Immature natural killer cell (primary cell): ENCODE results near the gene TRIM46. TPM values are rescaled to one million over a fixed set of nuclear protein-coding genes. Genes with fewer than 3 reads are reported as not detected.
"Not testable (repeated sequence)": the region's sequence is repeated elsewhere in the genome, so short reads cannot be mapped to it uniquely, and the experiment has no call there.

Experiments
- DNase-seq, 3 donors: peaks; one replicate each; pipeline ENCODE4 v3.0.0; 2022; ENCODE audit warnings: mixed read lengths in 1 of 3
- H3K27ac Mint-ChIP-seq, 6 donors: one replicate each; pipeline ENCODE4 v1.8.0; 2020; ENCODE audit warnings: mixed read lengths in 6 of 6, mild to moderate bottlenecking in 5 of 6, inconsistent platforms in 4 of 6, moderate library complexity in 3 of 6
- H3K27me3 Mint-ChIP-seq, 3 donors: one replicate each; pipeline ENCODE4 v1.8.0; 2020 to 2021; ENCODE audit warnings: low read depth in 3 of 3, mild to moderate bottlenecking in 3 of 3, mixed read lengths in 3 of 3, moderate library complexity in 3 of 3, inconsistent platforms in 1 of 3
- H3K36me3 Mint-ChIP-seq, 3 donors: one replicate each; pipeline ENCODE4 v1.8.0; 2020; ENCODE audit warnings: mixed read lengths in 3 of 3, inconsistent platforms in 2 of 3, mild to moderate bottlenecking in 2 of 3
- H3K4me1 Mint-ChIP-seq, 2 donors: one replicate each; pipeline ENCODE4 v1.8.0; 2020; ENCODE audit warnings: inconsistent platforms in 2 of 2, mild to moderate bottlenecking in 2 of 2, mixed read lengths in 2 of 2, moderate library complexity in 1 of 2
- H3K4me3 Mint-ChIP-seq, 5 donors: one replicate each; pipeline ENCODE4 v1.8.0; 2020; ENCODE audit warnings: mild to moderate bottlenecking in 5 of 5, mixed read lengths in 5 of 5, inconsistent platforms in 3 of 5, moderate library complexity in 3 of 5
- H3K9me3 Mint-ChIP-seq, 6 donors: one replicate each; pipeline ENCODE4 v1.8.0; 2020; ENCODE audit warnings: mild to moderate bottlenecking in 6 of 6, mixed read lengths in 6 of 6, inconsistent platforms in 4 of 6, moderate library complexity in 3 of 6
- polyA plus RNA-seq, 3 donors: library from polyadenylated mRNA; unstranded; fragments of 300-500 nt; fragmentation: Illumina TruSeq; gene quantifications; one replicate each; pipeline ENCODE4 v1.2.3, GENCODE V29; 2021

Gene TRIM46
- polyA plus RNA-seq, 3 donors from 2014 or later, result 0.43 TPM; not detected in 2

GRCh38 chr1:155131856-155132255 is 41.8 kb upstream of the TRIM46 start:
- DNase-seq, result no peak
- H3K4me3 Mint-ChIP-seq, result peak overlapping the region in 1 of 5 donors; percentile 12
- no peaks in the 10 kb centered on the region for H3K9me3 Mint-ChIP-seq
- H3K27me3 Mint-ChIP-seq, result peaks cover 6 to 22% (median 21%) of the 10 kb centered on the region in 3 donors
- peaks cover 0 to 3% (median 0%) of the 10 kb centered on the region in 3 donors for H3K36me3 Mint-ChIP-seq
- no peak overlapping the region for H3K27ac Mint-ChIP-seq
- peaks cover 45 to 47% of the 10 kb centered on the region in 2 donors for H3K4me1 Mint-ChIP-seq

GRCh38 chr1:155133799-155134281 is 39.8 kb upstream of the TRIM46 start:
- no peaks in the 10 kb centered on the region for H3K9me3 Mint-ChIP-seq
- no peak for DNase-seq
- H3K27ac Mint-ChIP-seq, result peak overlapping the region in 2 of 6 donors; percentile 57 to 63
- H3K4me1 Mint-ChIP-seq, result peaks cover 45 to 47% of the 10 kb centered on the region in 2 donors
- H3K36me3 Mint-ChIP-seq, result peaks cover 0 to 3% (median 3%) of the 10 kb centered on the region in 3 donors
- H3K27me3 Mint-ChIP-seq, result peaks cover 6 to 19% (median 12%) of the 10 kb centered on the region in 3 donors
- H3K4me3 Mint-ChIP-seq, result peak overlapping the region in 4 of 5 donors; percentile 10 to 99 (median 45)

- Mint-ChIP-seq H3K27ac (peak overlapping the region; percentile 96 to 99 (median 99)), H3K27me3 (peaks cover 6 to 18% (median 9%) of the 10 kb centered on the region in 3 donors), H3K36me3 (peaks cover 0 to 3% (median 3%) of the 10 kb centered on the region in 3 donors), H3K4me1 (peaks cover 43 to 45% of the 10 kb centered on the region in 2 donors), H3K4me3 (peak overlapping the region; percentile 95 to 99 (median 98)), H3K9me3 (no peaks in the 10 kb centered on the region)
- DNase-seq, result no peak
These were observed 39.3 kb upstream of the TRIM46 start for GRCh38 chr1:155134322-155134721.

- H3K9me3 Mint-ChIP-seq, result no peaks in the 10 kb centered on the region
- H3K36me3 Mint-ChIP-seq, result peaks cover 0 to 3% (median 3%) of the 10 kb centered on the region in 3 donors
- H3K4me1 Mint-ChIP-seq, result peaks cover 45 to 50% of the 10 kb centered on the region in 2 donors
- H3K27ac Mint-ChIP-seq, result peak overlapping the region; percentile 96 to 99 (median 99)
- DNase-seq, result no peak
- H3K27me3 Mint-ChIP-seq, result peaks cover 6 to 18% (median 9%) of the 10 kb centered on the region in 3 donors
- H3K4me3 Mint-ChIP-seq, result peak overlapping the region; percentile 95 to 99 (median 98)
These were observed 38.7 kb upstream of the TRIM46 start for GRCh38 chr1:155134880-155135414.

GRCh38 chr1:155135415-155136028 is 38.1 kb upstream of the TRIM46 start, which contains the start of gene SLC50A1:
Gene SLC50A1, plus strand, starts transcription at chr1:155135852. Its CDS starts 60 bp downstream, at chr1:155135912.
- Mint-ChIP-seq H3K27me3 (peaks cover 8 to 21% (median 10%) of the 10 kb centered on the region in 3 donors), H3K36me3 (peaks cover 0 to 3% (median 3%) of the 10 kb centered on the region in 3 donors), H3K9me3 (no peaks in the 10 kb centered on the region), H3K27ac (peak within 1 kb of the TSS; percentile 96 to 99 (median 99)), H3K4me3 (peak within 1 kb of the TSS; percentile 95 to 99 (median 98)), H3K4me1 (peaks cover 51 to 56% of the 10 kb centered on the region in 2 donors)
- DNase-seq, result peak; percentile 93 to 94 (median 94)

- no peak for DNase-seq
- Mint-ChIP-seq H3K36me3 (peaks cover 0 to 3% (median 0%) of the 10 kb centered on the region in 3 donors), H3K27me3 (peaks cover 8 to 23% (median 9%) of the 10 kb centered on the region in 3 donors), H3K4me3 (peak overlapping the region; percentile 95 to 99 (median 98)), H3K4me1 (peaks cover 52 to 59% of the 10 kb centered on the region in 2 donors), H3K27ac (peak overlapping the region; percentile 96 to 99 (median 99)), H3K9me3 (no peaks in the 10 kb centered on the region)
These were observed 36.9 kb upstream of the TRIM46 start for GRCh38 chr1:155136748-155137147.

- peak overlapping the region; percentile 96 to 99 (median 99) for H3K27ac Mint-ChIP-seq
These were observed 36.3 kb upstream of the TRIM46 start for GRCh38 chr1:155137154-155137949.

GRCh38 chr1:155139895-155140629 is 33.6 kb upstream of the TRIM46 start, which contains the start of gene DPM3:
Gene DPM3, minus strand, starts transcription at chr1:155140531. Its CDS starts 291 bp downstream, at chr1:155140240.
- peak within 1 kb of the TSS; percentile 95 to 100 (median 99) for H3K4me3 Mint-ChIP-seq
- H3K9me3 Mint-ChIP-seq, result no peaks in the 10 kb centered on the region
- peak within 1 kb of the TSS; percentile 92 to 99 (median 98) for H3K27ac Mint-ChIP-seq
- H3K4me1 Mint-ChIP-seq, result peaks cover 47 to 54% of the 10 kb centered on the region in 2 donors
- H3K27me3 Mint-ChIP-seq, result peaks cover 11 to 19% (median 18%) of the 10 kb centered on the region in 3 donors
- H3K36me3 Mint-ChIP-seq, result peaks cover 0 to 3% (median 0%) of the 10 kb centered on the region in 3 donors
- peak; percentile 77 to 79 (median 78) for DNase-seq

More at GRCh38 chr1:155137154-155137949, 36.3 kb upstream of the TRIM46 start:
- H3K9me3 Mint-ChIP-seq, result no peaks in the 10 kb centered on the region
- peak overlapping the region; percentile 95 to 99 (median 98) for H3K4me3 Mint-ChIP-seq
- peaks cover 52 to 59% of the 10 kb centered on the region in 2 donors for H3K4me1 Mint-ChIP-seq
- H3K27me3 Mint-ChIP-seq, result peaks cover 8 to 23% (median 11%) of the 10 kb centered on the region in 3 donors
- peaks cover 0 to 3% (median 0%) of the 10 kb centered on the region in 3 donors for H3K36me3 Mint-ChIP-seq
- DNase-seq, result no peak

GRCh38 chr1:155140630-155140953 is 33.1 kb upstream of the TRIM46 start:
- Mint-ChIP-seq H3K4me3 (peak overlapping the region; percentile 95 to 100 (median 99)), H3K36me3 (peaks cover 0 to 3% (median 0%) of the 10 kb centered on the region in 3 donors), H3K27ac (peak overlapping the region; percentile 92 to 99 (median 98))

GRCh38 chr1:155141749-155142148 is 31.9 kb upstream of the TRIM46 start:
- Mint-ChIP-seq H3K27ac (no peak overlapping the region), H3K4me3 (peak overlapping the region in 2 of 5 donors; percentile 15 to 31), H3K36me3 (peaks cover 0 to 3% (median 0%) of the 10 kb centered on the region in 3 donors), H3K27me3 (peaks cover 6 to 12% (median 8%) of the 10 kb centered on the region in 3 donors), H3K9me3 (no peaks in the 10 kb centered on the region), H3K4me1 (peaks cover 33 to 37% of the 10 kb centered on the region in 2 donors)
- DNase-seq, result no peak

More at GRCh38 chr1:155140630-155140953, 33.1 kb upstream of the TRIM46 start:
- Mint-ChIP-seq H3K9me3 (no peaks in the 10 kb centered on the region), H3K4me1 (peaks cover 41 to 48% of the 10 kb centered on the region in 2 donors), H3K27me3 (peaks cover 11 to 15% (median 14%) of the 10 kb centered on the region in 3 donors)
- no peak for DNase-seq

- Mint-ChIP-seq H3K27ac (no peak overlapping the region), H3K36me3 (no peaks in the 10 kb centered on the region), H3K9me3 (no peaks in the 10 kb centered on the region), H3K27me3 (peaks cover 4 to 15% (median 10%) of the 10 kb centered on the region in 3 donors), H3K4me1 (peaks cover 2 to 3% of the 10 kb centered on the region in 2 donors), H3K4me3 (no peak overlapping the region)
- no peak for DNase-seq
These were observed 28.2 kb upstream of the TRIM46 start for GRCh38 chr1:155145491-155145890.

- H3K4me1 Mint-ChIP-seq, H3K9me3 Mint-ChIP-seq, H3K4me3 Mint-ChIP-seq, H3K27ac Mint-ChIP-seq, H3K36me3 Mint-ChIP-seq, DNase-seq, H3K27me3 Mint-ChIP-seq: not testable (repeated sequence)
These were observed 17.5 kb upstream of the TRIM46 start for GRCh38 chr1:155155996-155156643.
